ENCODE results near the gene TRIM45.

DNA sequence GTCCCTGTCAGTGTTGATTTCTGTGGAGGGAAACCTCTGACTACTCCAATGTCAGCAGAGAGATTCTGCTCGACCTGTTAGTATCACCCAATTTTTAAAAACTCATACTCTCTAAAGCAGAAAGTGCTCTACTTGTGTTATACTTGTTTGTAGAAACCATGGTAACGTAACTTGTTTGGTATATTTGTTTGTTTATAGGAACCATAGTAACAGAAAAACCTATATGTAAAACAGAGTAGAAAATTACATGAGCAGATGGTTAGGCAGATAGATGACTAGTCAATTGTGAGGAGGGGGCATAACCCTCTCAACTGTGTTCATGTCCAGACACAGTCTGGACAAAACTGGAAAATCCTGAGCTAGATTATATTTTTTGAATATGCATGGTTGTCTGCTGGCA, 6.7 kb downstream of the TRIM45 start:
- TF ChIP-seq, protein P1, sequence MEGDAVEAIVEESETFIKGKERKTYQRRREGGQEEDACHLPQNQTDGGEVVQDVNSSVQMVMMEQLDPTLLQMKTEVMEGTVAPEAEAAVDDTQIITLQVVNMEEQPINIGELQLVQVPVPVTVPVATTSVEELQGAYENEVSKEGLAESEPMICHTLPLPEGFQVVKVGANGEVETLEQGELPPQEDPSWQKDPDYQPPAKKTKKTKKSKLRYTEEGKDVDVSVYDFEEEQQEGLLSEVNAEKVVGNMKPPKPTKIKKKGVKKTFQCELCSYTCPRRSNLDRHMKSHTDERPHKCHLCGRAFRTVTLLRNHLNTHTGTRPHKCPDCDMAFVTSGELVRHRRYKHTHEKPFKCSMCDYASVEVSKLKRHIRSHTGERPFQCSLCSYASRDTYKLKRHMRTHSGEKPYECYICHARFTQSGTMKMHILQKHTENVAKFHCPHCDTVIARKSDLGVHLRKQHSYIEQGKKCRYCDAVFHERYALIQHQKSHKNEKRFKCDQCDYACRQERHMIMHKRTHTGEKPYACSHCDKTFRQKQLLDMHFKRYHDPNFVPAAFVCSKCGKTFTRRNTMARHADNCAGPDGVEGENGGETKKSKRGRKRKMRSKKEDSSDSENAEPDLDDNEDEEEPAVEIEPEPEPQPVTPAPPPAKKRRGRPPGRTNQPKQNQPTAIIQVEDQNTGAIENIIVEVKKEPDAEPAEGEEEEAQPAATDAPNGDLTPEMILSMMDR (IDR thresholded peaks at IDR 0.05; ENCODE audit: insufficient read depth, low read length), result no peak
- TF ChIP-seq POLR2AphosphoS5 (IDR thresholded peaks at IDR 0.05; ENCODE audit: low read depth) (no peak), REST (IDR thresholded peaks at IDR 0.05; ENCODE audit: insufficient replicate concordance, low read depth) (no peak)

Measured in HL-60 (cell line).